SK-N-SH (cell line): Measurements from ENCODE around the gene FTL. TPM values are rescaled to one million over a fixed set of nuclear protein-coding genes. Genes with fewer than 3 reads are reported as not detected.

Experiments used
- CTCF ChIA-PET: fragments of 300-600, 350-600 bp; formaldehyde crosslinking; extraction: SDS; loops from one replicate; lab custom pipeline; 2021; lab: Yijun Ruan, JAX
- POLR2A ChIA-PET: fragments of 350-600 bp; sonication (Branson Sonifier 250); formaldehyde crosslinking; extraction: SDS; loops from one replicate; lab custom pipeline; 2020; ENCODE audit warnings: antibody characterized with exemption, inconsistent platforms; lab: Yijun Ruan, JAX
- DNase-seq: peaks from one replicate; pipeline ENCODE4 v3.0.0; 2012
- H2AFZ ChIP-seq: fragments of 200-600 bp; sonication (generic); 2 replicates; pipeline ENCODE4 v1.8.1; 2016; ENCODE audit warnings: antibody characterized with exemption, mild to moderate bottlenecking, low read depth
- H3F3A ChIP-seq: fragments of 200-600 bp; sonication (generic); replicated peaks from 2 replicates; pipeline ENCODE3; 2016; ENCODE audit warnings: antibody characterized with exemption, mild to moderate bottlenecking; ENCODE audit not compliant: insufficient read depth
- H3K27ac ChIP-seq, 2 experiments: fragments of 200-500 bp in 1 of 2; fragments of 200-600 bp in 1 of 2; sonication (Bioruptor generic) in 1 of 2; sonication (generic), shearing (Covaris generic) in 1 of 2; 2 replicates each; pipeline versions ENCODE4 v1.5.1 to v1.6.1; 2014 to 2016; ENCODE audit warnings: low read depth in 2 of 2, inconsistent platforms in 1 of 2, low read length in 1 of 2, mild to moderate bottlenecking in 1 of 2, mixed read lengths in 1 of 2
- H3K27me3 ChIP-seq: fragments of 200-600 bp; sonication (generic), shearing (Covaris generic); 2 replicates; pipeline ENCODE4 v1.6.1; 2016; ENCODE audit warnings: mixed run types; ENCODE audit not compliant: insufficient read depth
- H3K36me3 ChIP-seq, 2 experiments: fragments of 200-500 bp in 1 of 2; fragments of 200-600 bp in 1 of 2; sonication (Bioruptor generic) in 1 of 2; sonication (generic) in 1 of 2; replicated peaks in 1 of 2; 2 replicates each; pipeline versions ENCODE3 to v1.5.1; 2014 to 2016; ENCODE audit warnings: low read length in 1 of 2, mild to moderate bottlenecking in 1 of 2; ENCODE audit not compliant: insufficient read depth in 2 of 2, control insufficient read depth in 1 of 2
- H3K4me1 ChIP-seq, 2 experiments: fragments of 200-500 bp in 1 of 2; fragments of 200-600 bp in 1 of 2; sonication (Bioruptor generic) in 1 of 2; sonication (generic), shearing (Covaris generic) in 1 of 2; 2 replicates each; pipeline versions ENCODE4 v1.5.1 to v1.6.1; 2014 to 2016; ENCODE audit warnings: low read depth in 1 of 2, low read length in 1 of 2, mixed run types in 1 of 2; ENCODE audit not compliant: insufficient read depth in 2 of 2, control insufficient read depth in 1 of 2
- H3K4me2 ChIP-seq: fragments of 200-600 bp; sonication (generic), shearing (Covaris generic); 2 replicates; pipeline ENCODE4 v1.6.1; 2017; ENCODE audit warnings: mixed run types
- H3K4me3 ChIP-seq, 2 experiments: fragments of 200-500 bp in 1 of 2; fragments of 200-600 bp in 1 of 2; sonication (Bioruptor generic) in 1 of 2; sonication (generic), shearing (Covaris generic) in 1 of 2; 2 replicates each; pipeline versions ENCODE4 v1.5.1 to v1.8.1; 2014 to 2016; ENCODE audit warnings: low read depth in 2 of 2, inconsistent platforms in 1 of 2, low read length in 1 of 2, mild to moderate bottlenecking in 1 of 2, mixed read lengths in 1 of 2, moderate library complexity in 1 of 2
- H3K79me2 ChIP-seq: fragments of 200-600 bp; sonication (generic); 2 replicates; pipeline ENCODE4 v1.8.1; 2017; ENCODE audit warnings: mild to moderate bottlenecking; ENCODE audit not compliant: insufficient read depth
- H3K9ac ChIP-seq: fragments of 200-600 bp; sonication (generic); 2 replicates; pipeline ENCODE4 v1.6.1; 2017; ENCODE audit warnings: mixed run types
- H3K9me2 ChIP-seq: fragments of 200-600 bp; sonication (generic); 2 replicates; pipeline ENCODE4 v1.6.1; 2017; ENCODE audit warnings: mixed run types
- H3K9me3 ChIP-seq: fragments of 200-600 bp; sonication (generic); 2 replicates; pipeline ENCODE4 v1.6.1; 2017; ENCODE audit warnings: mixed run types, mild to moderate bottlenecking, moderate library complexity
- H4K20me1 ChIP-seq: fragments of 200-600 bp; sonication (generic); 2 replicates; pipeline ENCODE4 v1.6.1; 2017; ENCODE audit warnings: mild to moderate bottlenecking, mixed run types; ENCODE audit not compliant: insufficient read depth
- EP300 ChIP-seq, 2 experiments: IDR thresholded peaks; 2 replicates each; pipeline versions ENCODE4 v1.4.0 to v1.6.1; 2012; ENCODE audit warnings: borderline replicate concordance in 1 of 2, low read depth in 1 of 2, low read length in 1 of 2
- EZH2phosphoT487 ChIP-seq: fragments of 200-600 bp; sonication (generic); IDR thresholded peaks from 2 replicates; pipeline ENCODE4 v1.6.1; 2017; ENCODE audit warnings: low read depth, mixed run types, mild to moderate bottlenecking, antibody characterized with exemption, moderate library complexity, borderline replicate concordance
- FOSL2 ChIP-seq: IDR thresholded peaks from 2 replicates; pipeline ENCODE4 v1.4.0; 2012; ENCODE audit warnings: low read depth, mild to moderate bottlenecking, moderate library complexity, borderline replicate concordance
- FOXJ3 ChIP-seq: sonication (generic); formaldehyde crosslinking; IDR thresholded peaks from 2 replicates; pipeline ENCODE4 v1.5.1; 2020; ENCODE audit warnings: mild to moderate bottlenecking, missing genetic modification reagents
- GABPA ChIP-seq: IDR thresholded peaks from 2 replicates; pipeline ENCODE4 v1.4.0; 2012; ENCODE audit warnings: low read depth, mild to moderate bottlenecking
- GATA2 ChIP-seq: sonication (generic); formaldehyde crosslinking; IDR thresholded peaks from 2 replicates; pipeline ENCODE4 v1.5.0; 2020; ENCODE audit warnings: mild to moderate bottlenecking, missing genetic modification reagents
- JUND ChIP-seq: IDR thresholded peaks from 2 replicates; pipeline ENCODE4 v1.4.0; 2012
- NFIC ChIP-seq: IDR thresholded peaks from 2 replicates; pipeline ENCODE4 v1.4.0; 2012; ENCODE audit warnings: borderline replicate concordance
- NRF1 ChIP-seq: IDR thresholded peaks from 2 replicates; pipeline ENCODE4 v1.6.1; 2012; ENCODE audit warnings: low read depth, mild to moderate bottlenecking, low read length
- POLR2AphosphoS5 ChIP-seq: IDR thresholded peaks from 2 replicates; pipeline ENCODE4 v1.6.1; 2012; ENCODE audit warnings: low read depth, low read length
- RAD21 ChIP-seq: IDR thresholded peaks from 2 replicates; pipeline ENCODE4 v1.6.1; 2012; ENCODE audit warnings: mild to moderate bottlenecking, low read length
- RCOR1 ChIP-seq: fragments of 150-350 bp; IDR thresholded peaks from 2 replicates; pipeline ENCODE4 v1.6.1; 2017; ENCODE audit warnings: antibody characterized with exemption, low read length
- RXRA ChIP-seq: IDR thresholded peaks from 2 replicates; pipeline ENCODE4 v1.4.0; 2012; ENCODE audit warnings: low read depth, mild to moderate bottlenecking, borderline replicate concordance
- SMC3 ChIP-seq: IDR thresholded peaks from 2 replicates; pipeline ENCODE4 v1.6.1; 2012; ENCODE audit warnings: low read depth, low read length, improper control_type of control experiment
- TCF12 ChIP-seq: IDR thresholded peaks from 2 replicates; pipeline ENCODE4 v1.4.0; 2012
- WGBS: methylation state at CpG from one replicate; pipeline ENCODE4 v1.1.6; 2017; ENCODE audit warnings: low lambda C conversion rate; 5-methylcytosine and 5-hydroxymethylcytosine counted together
- polyA plus RNA-seq, 3 experiments: library from polyadenylated mRNA; depleted of rRNA; stranded (reverse); fragments of >200 nt; gene quantifications; 2 replicates each; pipeline ENCODE4 v1.2.3, GENCODE V29; 2012
- TF ChIP-seq, protein P1 (sequence below): fragments of 150-350 bp; IDR thresholded peaks from 2 replicates; pipeline ENCODE4 v1.6.1; 2016; ENCODE audit warnings: mild to moderate bottlenecking, low read depth, low read length
- TF ChIP-seq, protein P2 (sequence below): IDR thresholded peaks from 2 replicates; pipeline ENCODE4 v1.4.0; 2012; ENCODE audit warnings: low read depth, borderline replicate concordance
- TF ChIP-seq, protein P3 (sequence below): fragments of 150-350 bp; IDR thresholded peaks from 2 replicates; pipeline ENCODE4 v1.6.1; 2017; ENCODE audit warnings: antibody characterized with exemption, low read length, low read depth, borderline replicate concordance

The FTL gene
- polyA plus RNA-seq, 1 of the 3 experiments (the other 2 are of a cell fraction) = 875 TPM

DNA sequence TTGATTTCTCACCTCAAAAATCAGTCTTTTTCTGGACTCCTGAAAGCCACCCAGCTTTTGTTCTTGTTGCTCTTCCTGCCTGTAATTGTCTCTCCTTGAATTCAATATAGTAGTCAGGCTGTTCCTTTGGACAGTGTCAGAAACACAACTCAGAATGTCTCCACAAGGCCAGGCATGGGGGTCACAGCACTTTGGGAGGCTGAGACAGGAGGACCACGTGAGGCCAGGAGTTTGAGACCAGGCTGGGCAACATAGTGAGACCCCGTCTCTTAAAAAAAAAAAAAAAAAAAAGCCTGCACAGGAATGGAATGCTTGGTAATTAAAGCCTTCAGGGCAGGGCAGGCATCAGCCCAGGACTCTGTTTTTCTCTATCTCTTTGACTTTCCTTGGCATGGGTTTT is 19.3 kb upstream of the FTL start:
- TF ChIP-seq EP300 (IDR thresholded peaks at IDR 0.05; ENCODE audit: borderline replicate concordance in 1 of 2, low read depth in 1 of 2, low read length in 1 of 2) (no peak), RXRA (no peak), TCF12 (no peak), RAD21 (no peak), POLR2AphosphoS5 (no peak), SMC3 (no peak), JUND (no peak), GATA2 (no peak), EZH2phosphoT487 (no peak)
- TF ChIP-seq, protein P1, sequence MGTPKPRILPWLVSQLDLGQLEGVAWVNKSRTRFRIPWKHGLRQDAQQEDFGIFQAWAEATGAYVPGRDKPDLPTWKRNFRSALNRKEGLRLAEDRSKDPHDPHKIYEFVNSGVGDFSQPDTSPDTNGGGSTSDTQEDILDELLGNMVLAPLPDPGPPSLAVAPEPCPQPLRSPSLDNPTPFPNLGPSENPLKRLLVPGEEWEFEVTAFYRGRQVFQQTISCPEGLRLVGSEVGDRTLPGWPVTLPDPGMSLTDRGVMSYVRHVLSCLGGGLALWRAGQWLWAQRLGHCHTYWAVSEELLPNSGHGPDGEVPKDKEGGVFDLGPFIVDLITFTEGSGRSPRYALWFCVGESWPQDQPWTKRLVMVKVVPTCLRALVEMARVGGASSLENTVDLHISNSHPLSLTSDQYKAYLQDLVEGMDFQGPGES = no peak
- Histone ChIP-seq H4K20me1 (no peaks in the 10 kb centered on the region), H3K27me3 (no peaks in the 10 kb centered on the region), H3K9me3 (no peaks in the 10 kb centered on the region), H3K4me2 (no peak overlapping the region), H3F3A (no peaks in the 10 kb centered on the region), H3K79me2 (no peaks in the 10 kb centered on the region), H2AFZ (no peak overlapping the region), H3K36me3 (no peaks in the 10 kb centered on the region), H3K27ac (no peak overlapping the region), H3K4me1 (no peaks in the 10 kb centered on the region), H3K4me3 (no peak overlapping the region), H3K9ac (no peak overlapping the region), H3K9me2 (no peaks in the 10 kb centered on the region)
- no peak for DNase-seq
- ChIA-PET POLR2A (no interaction called here), CTCF (interaction anchor here (0.9 kb wide), 1 partner anchor 13 kb away, joined by 4 read pairs; no protein-coding TSS in a partner anchor)
- 63% methylated on average over 2 of the region's 2 CpGs for WGBS

DNA sequence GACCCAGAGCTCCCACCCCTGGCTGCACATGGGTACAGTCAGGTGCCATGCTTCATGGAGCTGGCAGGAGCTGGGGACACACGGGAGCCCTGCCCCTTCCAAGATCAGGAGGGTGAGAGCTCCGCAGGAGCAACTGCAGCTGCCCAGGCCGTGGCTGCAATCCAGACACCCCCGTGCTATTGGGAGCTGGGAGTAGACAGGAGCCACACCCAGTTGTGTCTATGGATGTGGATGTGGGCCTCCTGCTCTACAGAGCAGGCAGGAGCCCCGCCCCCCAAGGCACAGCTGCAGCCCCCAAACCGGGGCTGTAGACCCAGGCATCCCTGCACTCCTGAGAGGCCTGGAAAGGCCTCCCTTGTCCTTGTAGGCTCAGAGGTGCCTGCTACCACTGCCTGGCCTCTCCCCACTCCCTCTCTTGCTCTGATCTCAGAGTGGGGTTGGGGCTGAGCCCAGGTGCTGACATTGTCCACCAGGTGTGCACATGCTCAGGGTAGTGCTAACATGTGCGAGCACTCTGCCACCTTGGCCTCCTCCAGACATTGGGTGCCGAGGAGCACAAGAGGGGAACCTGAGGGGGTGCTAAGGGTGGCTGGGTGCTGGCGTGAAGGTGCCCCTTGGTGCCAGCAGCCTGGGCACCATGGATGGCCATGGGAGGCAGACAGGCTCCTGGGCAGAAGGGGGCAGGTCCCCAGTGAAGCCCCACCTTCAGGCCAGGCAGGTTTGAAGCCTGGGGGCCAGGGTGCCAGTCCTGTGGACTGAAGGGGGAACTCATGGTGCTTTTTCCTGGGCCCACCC is 18.4 kb upstream of the FTL start:
- WGBS = 57% methylated on average over 4 of the region's 9 CpGs
- no peak for DNase-seq
- no peaks in the 10 kb centered on the region for H3F3A ChIP-seq
- H3K27me3 ChIP-seq = no peaks in the 10 kb centered on the region
- no peak overlapping the region for H3K9ac ChIP-seq
- no peaks in the 10 kb centered on the region for H4K20me1 ChIP-seq
- H3K36me3 ChIP-seq = no peaks in the 10 kb centered on the region
- H3K79me2 ChIP-seq = no peaks in the 10 kb centered on the region
- TF ChIP-seq, protein P2, sequence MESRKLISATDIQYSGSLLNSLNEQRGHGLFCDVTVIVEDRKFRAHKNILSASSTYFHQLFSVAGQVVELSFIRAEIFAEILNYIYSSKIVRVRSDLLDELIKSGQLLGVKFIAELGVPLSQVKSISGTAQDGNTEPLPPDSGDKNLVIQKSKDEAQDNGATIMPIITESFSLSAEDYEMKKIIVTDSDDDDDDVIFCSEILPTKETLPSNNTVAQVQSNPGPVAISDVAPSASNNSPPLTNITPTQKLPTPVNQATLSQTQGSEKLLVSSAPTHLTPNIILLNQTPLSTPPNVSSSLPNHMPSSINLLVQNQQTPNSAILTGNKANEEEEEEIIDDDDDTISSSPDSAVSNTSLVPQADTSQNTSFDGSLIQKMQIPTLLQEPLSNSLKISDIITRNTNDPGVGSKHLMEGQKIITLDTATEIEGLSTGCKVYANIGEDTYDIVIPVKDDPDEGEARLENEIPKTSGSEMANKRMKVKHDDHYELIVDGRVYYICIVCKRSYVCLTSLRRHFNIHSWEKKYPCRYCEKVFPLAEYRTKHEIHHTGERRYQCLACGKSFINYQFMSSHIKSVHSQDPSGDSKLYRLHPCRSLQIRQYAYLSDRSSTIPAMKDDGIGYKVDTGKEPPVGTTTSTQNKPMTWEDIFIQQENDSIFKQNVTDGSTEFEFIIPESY = no peak
- TF ChIP-seq FOXJ3 (CRISPR knock-in tag) (no peak), SMC3 (no peak), RCOR1 (no peak), RXRA (no peak), NFIC (no peak), GATA2 (no peak), NRF1 (no peak), JUND (no peak), GABPA (no peak), FOSL2 (no peak)
- TF ChIP-seq, protein P3, sequence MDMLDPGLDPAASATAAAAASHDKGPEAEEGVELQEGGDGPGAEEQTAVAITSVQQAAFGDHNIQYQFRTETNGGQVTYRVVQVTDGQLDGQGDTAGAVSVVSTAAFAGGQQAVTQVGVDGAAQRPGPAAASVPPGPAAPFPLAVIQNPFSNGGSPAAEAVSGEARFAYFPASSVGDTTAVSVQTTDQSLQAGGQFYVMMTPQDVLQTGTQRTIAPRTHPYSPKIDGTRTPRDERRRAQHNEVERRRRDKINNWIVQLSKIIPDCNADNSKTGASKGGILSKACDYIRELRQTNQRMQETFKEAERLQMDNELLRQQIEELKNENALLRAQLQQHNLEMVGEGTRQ = no peak
- no peak overlapping the region for H3K4me3 ChIP-seq
- POLR2A ChIA-PET = no interaction called here
- no peak overlapping the region for H2AFZ ChIP-seq
- no peaks in the 10 kb centered on the region for H3K9me2 ChIP-seq
- no peak overlapping the region for H3K27ac ChIP-seq
- H3K9me3 ChIP-seq = no peaks in the 10 kb centered on the region
- CTCF ChIA-PET = interaction anchor here (0.6 to 1.0 kb wide), 3 partner anchors 14 to 159 kb away, joined by 3 to 4 read pairs (median 3); no protein-coding TSS in a partner anchor
- H3K4me1 ChIP-seq = no peaks in the 10 kb centered on the region
- no peak overlapping the region for H3K4me2 ChIP-seq
